ENCODE data around the gene LYZL1.
"Not testable (repeated sequence)": the region's sequence is repeated elsewhere in the genome, so short reads cannot be mapped to it uniquely, and the experiment has no call there.

LYZL1 gene

DNA sequence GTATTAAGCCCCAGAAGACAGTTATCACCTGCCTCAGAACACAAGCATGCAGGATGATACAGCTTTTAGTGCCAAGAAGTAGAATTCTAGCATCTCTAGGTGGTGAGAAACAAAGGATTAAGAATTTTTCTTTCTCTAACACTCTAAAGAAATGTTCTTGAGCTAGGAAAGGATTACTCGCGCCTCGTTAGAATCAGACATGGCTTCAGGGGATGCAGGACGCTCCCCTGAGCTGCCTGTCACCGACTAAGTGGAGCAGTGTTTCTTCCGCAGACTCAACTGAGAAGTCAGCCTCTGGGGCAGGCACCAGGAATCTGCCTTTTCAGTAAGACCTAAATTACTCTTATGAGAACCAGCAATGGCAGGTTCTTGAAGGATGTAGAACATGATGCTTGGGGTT lies at the start of gene LYZL1:
TSS of gene LYZL1 (plus strand) at position 165 of the 400 bp plus-strand sequence. CDS start 2,798 bp downstream, outside the sequence.
- not testable (repeated sequence) for H3K4me3 ChIP-seq (replicated peaks in 1 of 2; ENCODE audit: low read depth in 2 of 2, low read length in 2 of 2); DNase-seq (ENCODE audit: low read depth in 2 of 2)

GRCh38 chr10:29239569-29240472 lies 49.0 kb upstream of the LYZL1 start:
- no peak overlapping the region for H3K4me3 ChIP-seq (replicated peaks in 1 of 2; ENCODE audit: low read depth in 2 of 2, low read length in 2 of 2)
- peak; percentile 39 to 41 for DNase-seq (ENCODE audit: low read depth in 2 of 2)
- TF ChIP-seq CTCF (IDR thresholded peaks at IDR 0.05; ENCODE audit: low read depth, low read length): peak; percentile 66

DNA sequence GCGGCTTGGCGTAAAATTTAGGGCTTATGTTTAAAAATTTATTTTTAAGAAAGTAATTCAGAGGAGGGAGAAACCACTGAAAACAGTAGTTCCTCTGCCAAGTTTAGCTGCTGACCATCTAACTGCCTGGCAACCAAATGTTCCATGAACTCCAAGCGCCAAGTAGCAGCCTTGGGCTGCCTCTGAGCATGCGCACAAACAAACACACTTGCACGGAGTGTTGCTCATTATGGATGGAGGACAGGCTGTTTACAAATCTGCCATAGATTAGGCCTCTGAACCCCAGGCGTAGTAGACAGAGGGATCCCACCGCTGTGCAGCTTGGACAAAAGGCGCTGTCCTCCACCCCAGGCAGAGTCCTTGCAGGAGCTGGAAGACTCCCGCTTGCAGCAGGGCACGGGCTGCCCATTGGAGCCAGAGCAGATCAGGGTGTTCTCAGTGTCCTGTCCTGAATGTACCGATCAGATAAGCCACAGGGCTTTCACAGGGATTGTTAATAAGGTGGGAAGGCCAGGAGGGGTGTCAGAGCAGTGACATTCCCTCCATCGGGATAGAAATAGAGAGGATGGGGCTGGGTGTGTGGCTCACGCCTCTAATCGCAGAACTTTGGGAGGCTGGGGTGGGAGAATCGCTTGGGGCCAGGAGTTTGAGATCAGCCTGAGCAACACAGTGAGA lies 47.7 kb upstream of the LYZL1 start:
- DNase-seq (ENCODE audit: low read depth in 2 of 2): no peak
- no peak overlapping the region for H3K4me3 ChIP-seq (replicated peaks in 1 of 2; ENCODE audit: low read depth in 2 of 2, low read length in 2 of 2)
- no peak for TF ChIP-seq CTCF (IDR thresholded peaks at IDR 0.05; ENCODE audit: low read depth, low read length)

DNA sequence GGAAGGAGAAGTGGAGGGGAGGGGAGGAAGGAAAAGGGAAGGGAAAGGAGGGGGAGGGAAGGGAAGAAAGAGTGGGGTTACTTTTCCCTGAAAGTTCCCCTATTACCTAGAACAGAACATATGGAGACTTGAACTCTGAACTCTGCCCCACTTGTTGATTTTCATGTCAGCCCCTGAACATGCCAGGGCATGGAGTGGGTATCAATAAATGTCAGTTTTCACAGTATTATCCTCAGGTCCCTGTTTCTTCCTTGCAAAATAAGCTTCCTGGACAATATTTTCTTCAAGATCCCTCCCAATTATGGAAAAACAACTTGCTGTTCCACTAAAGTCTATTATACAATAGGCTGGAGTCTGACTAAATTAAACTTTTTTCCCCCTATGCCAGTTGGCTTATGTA lies 46.9 kb upstream of the LYZL1 start:
- TF ChIP-seq CTCF (IDR thresholded peaks at IDR 0.05; ENCODE audit: low read depth, low read length): no peak
- no peak overlapping the region for H3K4me3 ChIP-seq (replicated peaks in 1 of 2; ENCODE audit: low read depth in 2 of 2, low read length in 2 of 2)
- no peak for DNase-seq (ENCODE audit: low read depth in 2 of 2)

- TF ChIP-seq CTCF (IDR thresholded peaks at IDR 0.05; ENCODE audit: low read depth, low read length): no peak
- DNase-seq (ENCODE audit: low read depth in 2 of 2): no peak
Measured at GRCh38 chr10:29243066-29243465, 45.8 kb upstream of the LYZL1 start.

GRCh38 chr10:29243750-29244149 lies 45.1 kb upstream of the LYZL1 start:
- TF ChIP-seq CTCF (IDR thresholded peaks at IDR 0.05; ENCODE audit: low read depth, low read length): peak; percentile 57
- no peak overlapping the region for H3K4me3 ChIP-seq (replicated peaks in 1 of 2; ENCODE audit: low read depth in 2 of 2, low read length in 2 of 2)
- DNase-seq (ENCODE audit: low read depth in 2 of 2): peak in 1 of 2 donors; percentile 40

More at GRCh38 chr10:29243066-29243465, 45.8 kb upstream of the LYZL1 start:
- H3K4me3 ChIP-seq (replicated peaks in 1 of 2; ENCODE audit: low read depth in 2 of 2, low read length in 2 of 2): no peak overlapping the region

DNA sequence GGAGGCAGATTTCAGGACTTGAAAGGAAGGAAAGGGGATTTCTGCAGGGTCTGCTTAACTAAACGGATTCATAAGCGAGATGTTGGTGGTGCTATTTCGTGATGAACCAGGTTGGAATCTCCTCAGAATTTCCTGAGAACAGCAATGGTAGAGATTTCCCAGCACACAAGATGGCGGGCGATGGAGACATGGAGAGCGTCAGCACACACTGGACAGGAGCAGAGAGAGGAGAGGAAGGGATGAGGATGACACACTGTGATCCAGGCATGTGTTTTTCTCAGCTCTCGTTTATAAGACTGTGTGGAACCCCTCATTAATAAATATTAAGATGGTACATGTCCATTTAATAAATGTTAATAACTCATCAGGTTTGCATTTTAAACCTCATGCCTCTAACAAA lies 43.9 kb upstream of the LYZL1 start:
- H3K4me3 ChIP-seq (replicated peaks in 1 of 2; ENCODE audit: low read depth in 2 of 2, low read length in 2 of 2): no peak overlapping the region
- DNase-seq (ENCODE audit: low read depth in 2 of 2): no peak
- no peak for TF ChIP-seq CTCF (IDR thresholded peaks at IDR 0.05; ENCODE audit: low read depth, low read length)
